ENCODE measurements around the gene MT1A.

The MT1A gene

DNA sequence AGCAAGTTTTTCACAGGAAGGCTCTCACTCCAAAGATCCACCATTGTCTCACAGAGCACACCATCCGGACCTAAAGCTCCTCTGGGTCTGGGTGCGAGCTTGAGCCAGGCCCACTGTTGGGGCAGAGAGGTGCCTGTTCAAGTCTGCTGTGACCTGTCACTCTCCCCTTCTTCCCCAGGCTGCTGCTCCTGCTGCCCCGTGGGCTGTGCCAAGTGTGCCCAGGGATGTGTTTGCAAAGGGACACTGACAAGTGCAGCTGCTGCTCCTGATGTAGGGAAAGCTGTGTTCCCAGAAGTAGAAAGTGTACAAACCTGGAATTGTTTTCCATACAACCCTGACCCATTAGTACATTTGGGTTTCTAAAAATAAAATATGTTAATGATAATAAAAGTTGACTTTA, 39.0 kb downstream of the MT1A start:
- TF ChIP-seq, protein P1, sequence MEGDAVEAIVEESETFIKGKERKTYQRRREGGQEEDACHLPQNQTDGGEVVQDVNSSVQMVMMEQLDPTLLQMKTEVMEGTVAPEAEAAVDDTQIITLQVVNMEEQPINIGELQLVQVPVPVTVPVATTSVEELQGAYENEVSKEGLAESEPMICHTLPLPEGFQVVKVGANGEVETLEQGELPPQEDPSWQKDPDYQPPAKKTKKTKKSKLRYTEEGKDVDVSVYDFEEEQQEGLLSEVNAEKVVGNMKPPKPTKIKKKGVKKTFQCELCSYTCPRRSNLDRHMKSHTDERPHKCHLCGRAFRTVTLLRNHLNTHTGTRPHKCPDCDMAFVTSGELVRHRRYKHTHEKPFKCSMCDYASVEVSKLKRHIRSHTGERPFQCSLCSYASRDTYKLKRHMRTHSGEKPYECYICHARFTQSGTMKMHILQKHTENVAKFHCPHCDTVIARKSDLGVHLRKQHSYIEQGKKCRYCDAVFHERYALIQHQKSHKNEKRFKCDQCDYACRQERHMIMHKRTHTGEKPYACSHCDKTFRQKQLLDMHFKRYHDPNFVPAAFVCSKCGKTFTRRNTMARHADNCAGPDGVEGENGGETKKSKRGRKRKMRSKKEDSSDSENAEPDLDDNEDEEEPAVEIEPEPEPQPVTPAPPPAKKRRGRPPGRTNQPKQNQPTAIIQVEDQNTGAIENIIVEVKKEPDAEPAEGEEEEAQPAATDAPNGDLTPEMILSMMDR (IDR thresholded peaks at IDR 0.05; ENCODE audit: low read depth, low read length), result no peak
- H3K4me3 ChIP-seq (ENCODE audit: low read depth, low read length), result no peak overlapping the region

DNA sequence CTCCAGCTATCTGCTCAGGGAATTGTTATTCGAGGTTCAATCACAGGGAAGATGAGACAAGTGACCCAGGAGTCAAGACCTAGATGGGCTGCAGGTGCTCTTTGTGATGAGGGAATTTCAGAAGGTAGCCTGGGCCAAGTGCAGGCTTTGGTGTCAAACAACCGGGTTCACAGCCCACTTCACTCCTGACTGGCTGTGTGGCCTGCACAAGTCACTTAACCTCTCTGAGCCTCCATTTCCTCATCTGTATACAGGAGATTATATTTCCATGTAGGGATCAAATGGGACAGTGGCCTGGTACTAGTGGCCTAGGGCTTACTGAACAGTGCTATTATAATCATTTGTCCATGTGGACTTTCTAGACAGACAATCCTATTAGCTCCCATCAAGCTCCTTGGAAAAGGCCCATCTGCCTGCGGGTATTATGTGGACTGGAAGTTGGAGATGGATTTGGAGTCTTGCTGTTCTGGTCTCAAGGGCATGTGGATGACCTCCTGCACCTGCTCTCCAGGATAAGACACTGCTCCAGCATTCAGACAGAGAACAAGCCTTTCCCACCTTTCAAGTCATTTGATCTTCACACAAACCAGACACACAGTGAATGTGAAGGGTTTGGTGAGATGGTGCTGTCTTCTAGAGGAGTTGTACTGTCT, 40.7 kb downstream of the MT1A start:
- no peak overlapping the region for H3K4me3 ChIP-seq (ENCODE audit: low read depth, low read length)
- TF ChIP-seq, protein P1 (IDR thresholded peaks at IDR 0.05; ENCODE audit: low read depth, low read length), result no peak

DNA sequence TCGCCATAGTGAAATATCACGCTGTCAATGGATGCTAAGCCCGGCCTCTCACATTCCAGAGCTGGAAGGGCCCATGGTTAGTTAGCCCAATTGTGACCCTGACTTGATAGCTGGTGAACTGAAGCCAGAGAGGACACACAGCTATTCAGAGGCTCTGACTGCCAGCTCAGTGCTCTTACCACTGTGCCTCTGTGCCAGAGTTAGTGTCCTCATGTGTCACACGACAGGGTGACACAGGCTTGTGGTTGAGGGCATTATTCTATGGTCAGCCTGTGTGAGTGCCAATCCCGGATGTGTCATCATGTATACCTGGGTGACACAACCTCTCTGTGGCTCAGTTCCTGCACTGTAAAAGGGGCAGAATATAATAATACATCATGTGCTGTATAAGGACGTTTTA, 41.4 kb downstream of the MT1A start:
- TF ChIP-seq, protein P1 (IDR thresholded peaks at IDR 0.05; ENCODE audit: low read depth, low read length), result no peak
- no peak overlapping the region for H3K4me3 ChIP-seq (ENCODE audit: low read depth, low read length)

DNA sequence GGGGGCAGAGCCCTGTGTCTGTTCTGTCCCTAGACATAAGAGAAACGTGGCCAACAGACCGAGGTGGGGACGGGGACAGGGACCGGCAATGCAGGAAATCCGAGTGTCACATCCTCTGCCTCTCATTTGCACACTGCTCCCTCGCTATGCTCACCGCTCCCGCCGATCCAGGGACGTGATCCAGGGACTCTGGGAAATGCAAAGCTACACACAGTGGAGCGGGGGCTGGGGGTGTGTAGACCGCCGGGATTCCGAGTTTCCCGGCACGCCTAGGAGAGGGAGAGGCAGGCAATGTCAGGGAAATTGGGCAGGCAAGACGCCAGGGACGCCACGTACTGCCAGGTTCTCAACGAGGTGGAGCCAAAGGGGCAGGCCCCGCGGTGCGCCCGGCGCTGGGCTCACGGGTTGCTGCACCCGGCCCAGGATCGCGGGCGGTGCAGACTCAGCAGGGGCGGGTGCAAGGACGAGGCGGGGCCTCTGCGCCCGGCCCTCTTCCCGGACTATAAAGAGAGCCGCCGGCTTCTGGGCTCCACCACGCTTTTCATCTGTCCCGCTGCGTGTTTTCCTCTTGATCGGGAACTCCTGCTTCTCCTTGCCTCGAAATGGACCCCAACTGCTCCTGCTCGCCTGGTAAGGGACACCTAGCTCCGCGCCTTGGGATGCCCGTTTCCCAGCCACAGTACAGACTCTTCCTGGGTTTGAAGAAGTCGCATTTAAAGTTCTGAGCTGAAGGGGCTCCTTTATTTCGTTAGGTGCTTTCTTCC, 43.7 kb downstream of the MT1A start, which contains the start of gene MT1X:
Gene MT1X, plus strand, starts transcription at position 532 of the 764 bp plus-strand sequence. Its CDS starts 71 bp downstream, at position 603.
- H3K4me3 ChIP-seq (ENCODE audit: low read depth, low read length), result peak within 1 kb of the TSS; percentile 64
- TF ChIP-seq, protein P1 (IDR thresholded peaks at IDR 0.05; ENCODE audit: low read depth, low read length), result no peak

DNA sequence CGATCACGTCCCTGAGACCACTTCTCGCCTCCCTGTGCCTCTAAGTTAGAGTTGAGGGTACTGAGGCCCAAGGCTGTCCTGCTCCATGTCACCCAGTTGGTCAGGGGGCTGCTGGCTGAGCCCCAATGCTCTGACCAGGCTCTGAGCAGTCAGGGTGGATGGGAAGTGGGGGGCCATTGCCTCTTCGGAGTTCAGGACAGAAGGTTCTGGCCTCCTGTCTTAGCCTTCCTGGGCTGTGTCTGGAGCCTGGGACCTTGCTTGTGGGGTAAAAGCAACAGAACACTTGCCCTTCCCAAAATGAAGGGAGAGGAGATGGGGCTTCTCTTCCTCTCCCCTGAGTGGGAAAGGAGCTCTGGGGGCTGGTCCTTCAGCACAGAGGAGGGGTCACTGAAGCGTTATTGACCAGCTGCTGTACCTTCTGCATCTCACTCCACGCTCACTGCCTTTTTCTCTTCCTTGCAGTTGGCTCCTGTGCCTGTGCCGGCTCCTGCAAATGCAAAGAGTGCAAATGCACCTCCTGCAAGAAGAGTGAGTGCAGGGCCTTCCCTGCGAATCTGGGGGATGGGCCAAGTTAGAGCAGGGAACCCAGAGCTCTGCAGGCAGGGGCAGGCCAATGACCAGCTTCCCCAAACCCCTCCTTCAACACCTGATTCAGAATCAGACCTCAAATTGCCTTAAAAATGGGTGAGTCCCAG, 44.4 kb downstream of the MT1A start:
- peak overlapping the region; percentile 64 for H3K4me3 ChIP-seq (ENCODE audit: low read depth, low read length)
- TF ChIP-seq, protein P1 (IDR thresholded peaks at IDR 0.05; ENCODE audit: low read depth, low read length), result no peak

DNA sequence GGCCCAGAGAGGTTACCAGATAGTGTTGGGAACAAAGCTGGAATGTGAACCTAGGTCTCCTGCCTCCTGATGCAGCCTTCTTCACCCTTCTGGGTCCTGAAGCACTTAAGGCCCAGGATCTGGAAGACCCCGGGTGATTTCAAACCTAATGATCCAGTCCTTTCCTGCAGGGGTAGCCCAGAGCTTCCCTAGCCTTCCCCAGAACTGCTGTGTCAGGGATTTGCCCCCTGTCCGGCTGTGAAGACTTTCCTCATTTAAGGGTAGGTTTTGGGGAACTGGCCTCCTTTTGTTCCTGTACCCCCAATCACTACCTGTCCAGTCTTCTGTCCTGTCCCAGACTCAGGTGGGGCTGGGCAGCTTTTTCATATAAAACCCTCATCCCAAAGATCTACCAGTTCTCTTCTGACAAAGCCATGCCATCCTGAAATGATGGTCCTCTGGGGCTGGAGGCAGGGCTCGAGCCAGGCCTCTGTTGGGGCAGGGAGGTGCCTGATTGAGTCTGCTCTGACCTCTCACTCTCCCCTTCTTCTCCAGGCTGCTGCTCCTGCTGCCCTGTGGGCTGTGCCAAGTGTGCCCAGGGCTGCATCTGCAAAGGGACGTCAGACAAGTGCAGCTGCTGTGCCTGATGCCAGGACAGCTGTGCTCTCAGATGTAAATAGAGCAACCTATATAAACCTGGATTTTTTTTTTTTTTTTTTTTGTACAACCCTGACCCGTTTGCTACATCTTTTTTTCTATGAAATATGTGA, 45.1 kb downstream of the MT1A start:
- no peak overlapping the region for H3K4me3 ChIP-seq (ENCODE audit: low read depth, low read length)
- TF ChIP-seq, protein P1 (IDR thresholded peaks at IDR 0.05; ENCODE audit: low read depth, low read length), result no peak
